8988T (cell line): ENCODE results near the gene DENND1B.

Experiments used
- DNase-seq: peaks from one replicate; pipeline ENCODE4 v3.0.0; 2011

The DENND1B gene

DNA sequence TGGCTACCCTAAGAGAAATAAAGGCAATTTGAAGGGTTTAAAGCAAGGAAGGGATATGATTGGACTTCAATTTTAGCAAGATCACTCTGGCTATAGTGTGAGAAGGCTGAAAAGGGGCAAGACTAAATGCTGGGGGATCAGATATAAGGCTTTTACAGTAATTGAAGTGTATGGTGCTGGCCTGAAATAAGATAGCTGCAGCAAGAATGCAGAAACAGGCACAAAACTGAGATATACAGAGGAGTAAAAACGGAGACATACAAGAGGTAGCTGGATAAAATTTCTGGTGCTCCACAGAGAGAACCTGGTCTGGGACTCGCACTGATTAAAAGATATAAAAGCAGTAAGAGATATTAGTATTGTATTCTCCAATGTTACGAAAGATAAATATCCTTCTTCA lies 92.0 kb downstream of the DENND1B start:
- DNase-seq = no peak

DNA sequence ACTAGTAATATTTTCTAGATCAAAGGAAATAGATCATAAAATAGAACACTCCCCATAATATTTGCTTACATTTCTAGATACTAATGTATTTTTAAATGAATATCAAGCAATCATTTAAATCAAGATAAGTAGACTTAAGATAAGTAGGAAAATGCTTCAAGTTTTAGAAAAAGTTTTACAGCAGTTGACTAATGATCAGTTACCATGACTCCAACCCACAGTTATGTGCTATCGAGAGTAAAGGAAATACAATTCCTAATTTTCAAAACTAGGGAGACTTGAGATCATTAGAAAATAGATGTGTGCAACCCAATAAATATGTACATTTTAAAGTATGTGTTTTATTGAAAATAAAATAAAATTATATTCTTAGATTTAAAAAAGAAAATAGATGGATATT lies 95.0 kb downstream of the DENND1B start:
- DNase-seq = no peak

DNA sequence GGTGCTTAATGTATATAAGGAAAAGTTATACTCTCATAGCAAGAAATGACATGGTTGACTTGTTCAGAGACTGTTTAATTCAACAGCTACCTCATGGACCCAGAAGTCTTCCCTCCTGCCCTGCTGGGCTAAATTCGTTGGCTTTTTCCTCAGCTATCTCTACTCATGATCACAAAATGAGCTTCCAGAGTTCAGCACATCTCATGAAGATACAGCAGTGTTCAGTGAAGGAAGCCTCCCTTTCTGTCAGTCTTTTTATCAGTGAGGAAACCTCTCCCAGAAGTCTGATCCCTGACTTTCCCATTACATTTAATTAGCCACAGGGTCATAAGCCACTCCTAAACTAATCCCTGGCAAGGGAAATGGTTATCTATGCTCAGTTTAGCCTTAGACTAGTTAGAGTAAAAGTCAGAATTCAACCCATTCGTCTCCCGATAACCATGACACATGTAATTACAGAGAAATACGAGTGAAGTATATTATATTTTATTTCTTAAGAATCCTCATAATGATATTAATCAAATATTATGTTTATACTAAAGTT lies 97.5 kb downstream of the DENND1B start:
- no peak for DNase-seq

DNA sequence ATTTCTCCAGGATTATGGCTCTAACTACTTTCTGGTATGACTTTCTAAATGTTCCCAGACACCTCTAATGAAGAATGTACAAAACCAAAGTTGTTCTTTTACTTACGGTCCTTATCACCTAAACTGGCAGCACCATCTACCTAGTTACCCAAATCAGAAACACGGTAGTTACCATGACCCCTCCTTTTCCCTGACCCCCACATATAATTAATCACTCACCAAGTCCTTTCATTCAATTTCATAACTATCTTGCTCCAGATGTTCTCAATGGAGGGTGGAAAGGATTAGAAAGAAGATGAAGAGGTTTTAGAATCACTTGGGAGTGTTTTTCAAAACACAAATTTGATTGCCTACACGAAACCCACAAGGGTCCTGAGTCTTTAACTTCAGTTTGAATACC lies 98.0 kb downstream of the DENND1B start:
- no peak for DNase-seq

DNA sequence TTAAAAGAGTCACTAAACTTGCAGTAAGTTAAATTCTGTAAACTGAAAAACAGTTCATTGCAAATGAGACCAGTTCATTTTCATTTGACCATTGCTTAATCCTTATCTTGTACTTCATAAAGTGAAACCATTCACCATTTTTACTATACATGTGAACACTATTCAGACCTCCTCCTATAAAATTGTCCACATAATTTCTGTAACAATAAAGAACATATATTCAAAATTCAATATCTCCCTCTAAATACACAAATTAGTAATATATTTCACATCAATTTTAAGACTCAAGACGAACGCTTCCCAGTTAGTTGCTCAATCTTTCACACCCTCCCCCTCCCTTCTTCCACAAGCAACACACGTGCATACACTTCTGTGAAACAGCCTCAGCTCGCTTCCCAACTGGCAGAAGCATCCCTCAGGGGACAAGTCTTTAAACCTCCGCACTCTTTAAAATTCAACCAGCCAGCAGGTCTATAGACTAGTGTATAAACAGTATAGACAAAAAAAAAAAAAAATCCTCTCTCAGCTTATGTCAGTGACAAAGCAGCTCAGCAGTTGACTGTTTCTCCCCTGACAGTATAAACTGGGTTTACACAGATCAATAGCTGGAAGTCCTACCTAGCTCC lies 99.6 kb downstream of the DENND1B start:
- DNase-seq = no peak

DNA sequence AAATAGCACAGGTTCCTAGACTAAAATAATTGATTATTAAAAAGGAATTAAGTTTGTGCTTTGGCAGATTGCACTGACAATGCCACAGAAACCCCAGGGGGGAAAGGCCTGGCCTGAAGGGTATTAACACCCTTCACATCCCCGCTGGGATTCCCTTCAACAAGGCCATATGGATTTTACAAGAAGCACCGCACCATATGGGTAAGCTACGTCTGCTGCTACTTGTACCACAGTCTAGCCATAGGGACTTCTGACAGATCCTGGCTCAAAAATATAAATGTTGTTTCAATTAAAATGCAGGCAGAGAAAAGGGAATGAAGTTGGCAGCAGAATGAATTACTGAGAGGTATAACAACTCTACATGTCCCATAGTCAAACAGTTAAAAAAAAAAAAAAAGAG lies 101.0 kb downstream of the DENND1B start:
- no peak for DNase-seq

DNA sequence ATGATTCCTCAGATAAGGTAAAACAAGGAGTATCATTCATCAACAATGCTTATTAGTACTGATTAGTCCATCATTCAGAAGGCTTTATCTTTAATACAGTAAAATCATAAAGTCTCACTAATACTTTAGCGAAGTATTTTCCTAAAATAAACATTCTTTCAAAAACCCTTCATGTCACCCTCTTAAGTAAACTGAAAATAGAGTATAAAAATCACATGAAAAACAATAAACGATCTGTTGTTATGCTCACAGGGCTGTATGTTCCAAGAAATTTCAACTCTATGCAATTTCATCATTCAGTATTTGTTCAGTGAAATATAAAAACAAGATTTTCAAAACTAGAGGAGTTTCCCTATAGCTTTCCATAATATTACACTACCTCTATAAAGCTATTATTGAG lies 102.0 kb downstream of the DENND1B start:
- DNase-seq = no peak

DNA sequence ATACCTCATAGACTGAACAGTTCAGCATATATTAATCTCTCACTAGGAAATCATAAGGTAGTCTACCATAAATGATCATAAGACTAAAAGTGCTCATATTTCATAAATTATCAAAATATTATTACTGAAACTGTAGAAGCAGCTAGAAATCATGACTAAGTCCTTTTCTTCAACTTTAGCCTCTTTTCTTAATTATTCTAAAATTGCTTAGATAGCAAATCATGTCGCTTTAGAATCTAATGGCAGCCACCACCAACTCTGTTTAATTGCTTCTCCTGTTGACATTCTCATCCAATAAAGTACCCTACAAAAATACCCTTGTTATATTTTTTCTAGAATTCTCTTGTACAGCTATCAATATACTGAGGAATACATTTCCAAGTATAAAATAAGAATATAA lies 102.9 kb downstream of the DENND1B start:
- DNase-seq = no peak

DNA sequence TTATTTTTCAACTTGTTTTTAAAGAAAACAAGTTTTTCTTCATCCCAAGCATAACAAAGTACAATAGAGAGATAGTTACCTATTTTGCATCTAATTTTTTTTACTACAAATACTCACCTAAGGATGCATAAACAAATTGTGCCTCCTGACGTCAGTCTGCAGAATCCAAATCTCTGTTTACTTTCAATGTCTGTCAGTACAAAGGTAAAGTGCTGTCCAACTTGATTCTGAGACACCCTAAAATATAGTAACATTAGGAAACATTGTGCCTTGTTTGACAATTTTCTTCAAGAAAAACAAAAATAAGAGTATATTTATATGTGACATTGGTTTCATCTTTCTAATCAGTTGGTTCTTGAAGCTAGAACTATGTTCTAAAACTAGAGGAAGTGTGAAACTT lies 103.4 kb downstream of the DENND1B start:
- DNase-seq = no peak

DNA sequence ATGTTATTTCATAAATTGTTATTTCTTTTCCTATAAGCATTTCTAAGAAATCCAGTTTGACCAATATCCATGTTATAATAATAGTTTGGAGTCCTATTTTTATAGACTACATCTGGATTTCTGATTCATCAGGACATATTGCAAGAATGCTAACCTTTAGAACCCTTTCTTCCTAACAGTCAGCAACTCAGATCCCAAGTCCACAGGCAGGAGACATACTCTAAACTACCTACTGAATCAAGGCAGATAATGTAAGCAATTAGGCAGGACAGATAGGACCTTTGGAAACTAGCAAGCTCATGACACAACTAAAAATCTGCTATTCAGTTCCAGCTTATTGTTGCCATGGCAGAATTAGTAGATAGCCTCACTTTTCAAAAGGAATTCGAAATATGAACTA lies 104.1 kb downstream of the DENND1B start:
- no peak for DNase-seq

DNA sequence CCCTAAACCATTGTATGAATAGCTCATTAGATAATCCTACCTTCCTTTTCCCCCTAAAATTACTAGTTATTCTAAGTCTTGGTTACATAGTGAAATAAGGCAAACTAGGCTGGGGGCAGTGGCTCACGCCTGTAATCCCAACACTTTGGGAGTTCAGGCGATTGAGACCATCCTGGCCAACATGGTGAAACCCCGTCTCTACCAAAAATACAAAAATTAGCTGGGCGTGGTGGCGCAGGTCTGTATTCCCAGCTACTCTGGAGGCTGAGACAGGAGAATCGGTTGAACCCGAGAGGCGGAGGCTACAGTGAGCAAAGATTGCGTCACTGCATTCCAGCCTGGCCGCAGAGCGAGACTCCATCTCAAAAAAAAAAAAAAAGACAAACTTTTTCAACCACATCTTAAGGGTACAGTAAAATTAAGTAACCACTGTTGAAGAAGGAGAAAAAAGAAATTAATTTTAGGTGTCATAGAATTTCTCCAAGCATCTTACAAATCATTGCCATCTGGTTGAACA lies 108.5 kb downstream of the DENND1B start:
- no peak for DNase-seq

DNA sequence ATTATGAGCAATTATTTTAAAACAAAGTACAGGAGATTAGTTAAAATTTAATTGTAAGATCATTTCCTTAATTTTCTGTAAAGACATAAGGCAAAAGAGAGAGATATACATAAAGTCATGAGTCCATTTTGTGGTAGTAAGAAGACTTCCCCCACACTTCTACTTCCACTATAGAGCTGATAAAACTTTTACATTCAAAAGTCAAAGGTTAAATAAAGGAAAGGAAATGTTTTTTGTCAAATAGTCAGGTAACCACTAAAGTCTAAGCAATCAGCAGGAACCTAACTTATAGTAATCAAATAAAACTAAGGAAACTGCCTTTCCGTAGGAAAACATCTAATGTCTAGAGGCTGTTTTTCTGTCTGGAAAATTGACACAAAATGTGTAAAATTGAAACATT lies 110.9 kb downstream of the DENND1B start:
- no peak for DNase-seq

DNA sequence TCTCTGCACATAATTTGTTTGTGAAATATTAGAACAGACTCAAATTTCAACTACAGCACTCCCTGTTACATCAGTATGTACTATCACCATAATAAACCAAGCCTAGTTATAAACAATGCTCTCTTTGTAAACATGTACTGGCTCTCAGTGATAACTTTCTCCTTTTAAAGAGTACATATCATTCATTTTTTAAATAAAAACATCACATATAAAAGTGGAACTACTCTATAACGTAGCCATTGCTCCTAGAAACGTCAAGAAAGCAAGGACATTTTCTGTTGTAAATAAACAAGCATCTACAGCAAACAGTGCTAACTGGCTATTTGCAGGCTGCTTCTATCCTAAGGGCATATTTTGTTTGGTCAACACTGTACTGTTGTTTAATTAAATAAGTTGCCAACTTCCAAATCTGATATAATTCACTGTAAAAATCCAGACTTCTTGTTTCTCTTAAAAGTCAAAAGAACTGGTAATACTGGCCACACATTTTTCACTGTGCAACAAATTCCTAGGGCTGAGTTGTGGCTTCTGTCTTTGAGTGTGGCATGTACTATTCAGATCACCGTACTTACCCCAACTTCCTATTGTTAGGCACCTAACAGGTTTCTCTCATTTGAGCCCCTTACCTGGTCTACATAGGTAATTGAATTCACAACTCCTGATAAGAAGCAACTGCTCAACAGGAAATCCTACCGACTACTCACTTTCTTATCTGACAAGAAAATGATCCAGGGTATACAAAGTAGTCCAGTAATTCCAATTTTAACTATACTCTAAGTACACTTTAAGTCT lies 111.9 kb downstream of the DENND1B start:
- no peak for DNase-seq

DNA sequence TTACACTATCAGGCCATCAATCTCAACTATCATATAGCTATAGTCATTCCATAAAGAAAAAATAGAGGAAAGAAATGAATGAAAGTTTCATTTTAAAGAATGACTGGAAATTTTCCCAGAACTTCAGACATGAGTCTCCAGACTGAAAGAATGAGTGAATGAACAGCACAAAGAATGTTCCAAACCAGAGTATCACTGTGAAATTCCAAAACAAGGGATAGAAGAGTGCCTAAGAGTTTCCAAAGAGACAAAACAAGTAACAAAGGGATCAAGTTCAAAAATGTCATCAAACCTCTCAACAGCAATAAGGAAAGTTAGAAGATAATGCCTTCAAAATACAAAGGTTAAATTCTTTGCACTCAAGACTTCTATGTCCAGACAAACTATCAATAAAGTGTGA lies 114.9 kb downstream of the DENND1B start:
- no peak for DNase-seq

DNA sequence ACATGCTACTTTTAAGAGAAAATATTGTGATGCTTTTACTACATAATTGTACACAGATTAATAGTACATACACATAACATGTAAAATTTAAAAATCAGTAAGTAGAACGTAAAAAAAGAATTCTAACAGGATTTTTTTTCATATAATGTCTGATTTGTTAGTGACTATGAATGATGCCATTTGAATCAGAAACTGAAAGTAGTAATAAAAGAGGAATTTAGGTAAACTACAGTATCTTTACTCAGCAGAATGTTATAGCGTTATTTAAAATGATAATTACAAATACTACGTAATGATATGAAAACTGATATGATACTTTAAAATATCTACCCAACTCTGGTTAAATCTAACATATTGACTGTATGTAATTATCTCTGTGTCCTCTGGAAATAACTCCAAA lies 116.1 kb downstream of the DENND1B start:
- no peak for DNase-seq

DNA sequence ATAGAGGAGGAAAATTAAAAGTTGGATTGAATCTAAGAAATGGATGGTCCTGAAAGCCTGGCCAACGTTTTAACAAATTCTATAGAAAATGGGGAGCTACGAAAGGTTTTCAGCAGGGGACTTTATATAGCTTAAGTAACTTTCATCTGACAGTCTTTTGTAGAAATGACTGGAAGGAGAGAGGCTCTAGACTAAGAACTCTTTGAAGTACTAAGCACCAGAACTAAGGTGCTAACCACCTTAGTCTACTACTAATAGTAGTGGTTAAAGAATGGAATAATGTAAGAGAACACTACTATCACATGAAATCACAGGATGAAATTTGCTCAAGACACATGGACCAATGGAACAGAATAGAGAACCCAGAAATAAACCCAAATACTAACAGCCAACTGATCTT lies 126.1 kb downstream of the DENND1B start:
- DNase-seq = no peak

DNA sequence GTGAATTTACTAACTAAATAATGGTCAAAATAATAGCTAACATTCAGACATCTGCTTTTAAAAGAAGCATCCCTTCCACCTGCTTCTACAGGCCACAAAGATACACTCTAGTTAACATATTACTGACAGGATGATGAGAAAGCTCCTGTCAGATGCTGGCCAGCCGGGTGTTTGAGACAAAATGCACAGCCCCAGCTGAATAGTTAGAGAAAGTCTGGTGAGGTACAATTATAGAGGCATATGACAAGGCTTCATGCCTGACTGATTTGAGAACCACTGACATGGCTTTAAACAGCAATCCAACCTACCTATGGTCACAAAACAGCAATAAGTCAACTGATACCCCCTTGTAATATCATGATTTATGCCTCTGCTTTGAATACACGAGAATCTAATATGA lies 137.0 kb downstream of the DENND1B start:
- DNase-seq = no peak

DNA sequence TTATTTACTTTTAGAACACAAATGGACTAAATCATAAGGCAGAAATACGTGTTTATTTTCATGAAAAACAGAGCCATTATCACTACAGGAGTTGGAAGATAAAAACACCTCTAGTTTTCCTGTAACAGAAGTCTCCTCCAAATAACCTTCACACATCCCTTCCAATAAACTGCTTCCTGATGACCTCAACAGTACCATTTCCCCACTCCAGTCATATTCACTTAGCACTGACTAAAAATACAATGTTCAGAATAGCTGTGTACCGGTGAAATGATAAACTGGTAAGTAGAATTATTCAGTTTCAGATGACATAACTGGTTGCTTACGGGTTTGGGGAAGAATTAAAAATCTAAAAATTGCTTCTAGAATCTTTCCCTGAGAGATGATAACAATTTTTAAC lies 137.9 kb downstream of the DENND1B start:
- no peak for DNase-seq

DNA sequence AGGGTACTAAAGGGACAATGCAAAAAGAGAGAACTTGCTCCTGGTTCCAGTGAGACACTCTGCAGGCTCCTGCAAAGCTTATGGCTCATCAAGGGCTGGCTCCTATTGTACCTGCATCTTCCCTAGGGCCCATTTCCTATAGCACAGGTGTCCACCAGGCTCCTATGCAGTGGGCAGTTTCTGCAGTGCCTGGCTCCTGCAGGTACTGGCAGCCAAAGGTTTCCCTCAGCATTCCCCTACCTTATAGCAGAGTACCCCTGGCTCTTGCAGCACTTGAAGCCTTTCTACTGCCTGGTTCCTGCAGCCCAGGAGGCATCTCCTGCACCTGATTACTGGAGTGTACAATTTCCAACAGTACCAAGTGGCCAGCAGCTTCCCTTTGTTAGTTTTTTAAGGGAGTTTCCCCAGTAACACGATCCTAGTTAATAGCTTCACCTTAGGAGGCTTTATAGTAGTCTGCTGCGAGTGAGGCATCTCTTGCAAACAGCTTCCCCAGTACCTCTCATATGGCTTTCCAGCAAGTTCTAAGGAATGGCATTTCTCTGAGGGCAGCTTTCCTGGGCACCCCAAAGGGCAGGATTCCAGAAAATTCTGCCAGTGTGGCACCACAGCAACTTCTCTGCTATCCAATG lies 141.7 kb downstream of the DENND1B start:
- no peak for DNase-seq

DNA sequence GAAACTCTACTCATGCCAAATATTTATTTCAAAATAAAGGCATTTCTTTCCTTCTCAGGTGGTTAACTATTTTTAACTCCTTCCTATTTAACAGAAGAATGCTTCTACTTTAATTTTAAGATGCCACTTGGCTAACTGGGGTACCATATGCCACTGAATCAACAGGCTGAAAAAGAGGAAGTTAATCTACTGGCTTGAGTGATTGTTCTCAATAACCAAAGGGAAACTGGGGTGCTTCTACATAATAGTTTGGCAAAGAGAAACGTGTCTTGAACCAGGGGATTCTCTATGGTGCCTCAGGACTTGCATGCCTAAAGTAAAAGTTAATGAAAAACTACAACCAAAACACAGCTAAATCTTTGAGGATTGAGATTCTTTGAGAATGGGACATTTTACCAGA lies 142.6 kb downstream of the DENND1B start:
- DNase-seq = no peak

DNA sequence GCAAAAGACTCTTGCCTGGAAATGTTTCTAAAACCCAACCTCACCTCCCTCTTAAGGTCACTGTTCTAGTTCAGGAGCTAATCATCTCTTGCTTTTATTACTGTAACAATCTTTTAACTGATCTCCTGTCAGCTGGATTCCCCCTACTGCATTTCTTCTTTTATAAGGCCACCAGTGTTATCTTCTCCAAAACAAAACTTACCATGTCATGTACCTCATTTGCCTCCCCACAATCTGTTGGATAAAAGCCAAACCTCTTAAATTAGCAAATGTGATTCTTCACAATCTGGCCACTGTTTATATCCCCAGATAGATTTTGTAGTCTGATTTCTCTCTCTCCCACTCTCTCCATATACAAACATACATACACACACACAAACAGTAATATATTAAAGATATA lies 143.3 kb downstream of the DENND1B start:
- no peak for DNase-seq

DNA sequence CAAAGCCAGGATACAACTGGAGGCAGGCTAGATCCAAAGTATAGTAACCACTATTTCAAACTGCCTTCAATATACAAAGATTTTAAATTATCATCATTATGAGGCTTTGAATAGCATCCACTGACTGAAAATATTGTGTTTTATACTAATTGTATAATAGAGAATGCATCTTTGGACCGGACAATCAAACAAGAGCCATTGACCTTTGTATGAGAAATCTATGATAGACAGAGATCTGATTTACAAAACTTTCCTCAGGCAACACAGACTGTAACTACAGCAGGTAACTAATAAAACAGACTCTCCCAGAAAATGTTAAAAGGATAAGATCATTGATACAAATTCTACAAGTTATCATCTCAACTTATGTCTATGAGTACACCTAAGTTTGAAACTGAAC lies 152.9 kb downstream of the DENND1B start:
- DNase-seq = no peak

DNA sequence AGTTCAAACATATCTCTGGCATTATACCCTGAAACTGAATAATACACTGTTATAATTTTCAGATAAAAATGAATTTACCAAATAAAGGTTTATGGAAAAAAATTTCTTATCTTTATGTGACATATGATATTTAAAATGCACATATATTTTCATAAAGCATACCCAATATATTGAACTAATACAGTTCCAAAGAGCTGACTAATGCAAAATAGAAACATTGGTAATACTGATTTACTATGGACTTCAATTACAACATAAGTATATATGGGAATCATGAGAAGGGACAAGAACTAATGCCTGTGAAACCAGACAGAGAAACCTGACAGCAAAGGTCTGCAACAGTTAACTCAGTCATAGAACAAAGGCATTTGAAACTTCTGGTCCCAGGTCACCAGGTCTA lies 153.5 kb downstream of the DENND1B start:
- no peak for DNase-seq

DNA sequence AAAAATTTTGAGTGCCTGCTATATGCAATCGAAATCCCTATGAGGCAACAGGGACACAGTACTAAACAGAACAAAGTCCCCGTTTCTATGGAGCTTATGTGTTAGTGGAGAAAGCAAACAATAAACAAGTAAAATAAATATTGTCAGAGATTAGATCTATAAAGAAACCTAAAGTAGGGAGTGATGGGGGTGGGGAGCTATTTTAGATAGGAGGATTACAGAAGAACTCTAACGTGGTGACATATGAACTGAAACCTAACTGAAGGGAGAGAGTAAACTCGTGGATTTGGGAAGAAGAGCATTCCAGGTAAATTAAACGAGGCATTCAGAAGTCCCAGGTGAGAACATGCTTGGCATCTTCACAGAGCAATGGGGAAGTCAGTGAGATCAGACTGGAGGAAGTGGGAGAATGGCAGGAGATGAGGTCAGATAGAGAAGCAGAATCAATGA lies 154.5 kb downstream of the DENND1B start:
- no peak for DNase-seq
